Measurements from ENCODE around the gene IGDCC3. TPM values are rescaled to one million over a fixed set of nuclear protein-coding genes. Genes with fewer than 3 reads are reported as not detected.

The IGDCC3 gene
- total and polyA plus RNA-seq, 10 donors, result 0.03 to 0.34 (median 0.03) TPM; not detected in 7

DNA sequence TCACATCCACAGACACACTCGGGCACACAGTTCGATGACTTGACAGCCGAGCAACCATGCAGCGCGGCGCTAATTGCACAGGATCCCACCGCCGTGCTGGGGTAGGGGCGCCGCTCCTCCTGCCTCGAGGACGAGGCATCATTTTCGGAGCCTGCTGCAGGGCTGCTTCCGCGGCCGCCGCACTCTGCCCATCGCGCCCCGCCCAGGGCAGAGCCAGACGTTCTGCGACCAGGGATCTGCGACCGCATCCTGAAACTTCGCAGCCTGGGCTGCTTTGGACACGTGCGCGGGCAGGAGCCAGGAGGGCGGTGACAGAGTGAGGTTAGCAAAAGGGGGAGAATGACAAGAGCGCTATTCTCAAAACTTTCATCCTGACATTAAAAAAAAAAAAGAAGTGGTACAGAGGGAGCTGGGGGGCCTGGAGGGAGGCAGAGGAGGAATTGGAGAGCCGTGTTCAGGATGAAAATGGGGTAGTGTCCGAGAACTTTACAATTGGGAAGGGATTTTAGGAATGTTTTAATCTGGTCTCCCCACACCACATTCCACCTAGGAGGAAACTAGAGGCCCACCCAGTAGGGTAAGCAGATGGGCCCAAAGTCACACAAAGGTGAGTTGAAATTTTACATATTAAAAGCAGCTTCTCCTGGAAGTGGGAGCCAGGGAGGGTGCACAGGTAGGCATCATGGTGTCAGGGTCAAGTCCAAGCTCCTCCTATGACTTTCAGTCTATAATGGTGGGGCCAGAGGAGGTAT, 15.9 kb downstream of the IGDCC3 start:
- no peak overlapping the region for H3K4me3 ChIP-seq
- H3K27me3 ChIP-seq (replicated peaks in 1 of 7), result peaks cover 0 to 70% (median 10%) of the 10 kb centered on the region in 7 donors
- 51 to 76% (median 65%) methylated on average over 23 to 32 of the region's 32 CpGs for WGBS, 5 donors
- no peaks in the 10 kb centered on the region for H3K4me1 ChIP-seq
- peak; percentile 57 for DNase-seq
- TF ChIP-seq, protein P1, sequence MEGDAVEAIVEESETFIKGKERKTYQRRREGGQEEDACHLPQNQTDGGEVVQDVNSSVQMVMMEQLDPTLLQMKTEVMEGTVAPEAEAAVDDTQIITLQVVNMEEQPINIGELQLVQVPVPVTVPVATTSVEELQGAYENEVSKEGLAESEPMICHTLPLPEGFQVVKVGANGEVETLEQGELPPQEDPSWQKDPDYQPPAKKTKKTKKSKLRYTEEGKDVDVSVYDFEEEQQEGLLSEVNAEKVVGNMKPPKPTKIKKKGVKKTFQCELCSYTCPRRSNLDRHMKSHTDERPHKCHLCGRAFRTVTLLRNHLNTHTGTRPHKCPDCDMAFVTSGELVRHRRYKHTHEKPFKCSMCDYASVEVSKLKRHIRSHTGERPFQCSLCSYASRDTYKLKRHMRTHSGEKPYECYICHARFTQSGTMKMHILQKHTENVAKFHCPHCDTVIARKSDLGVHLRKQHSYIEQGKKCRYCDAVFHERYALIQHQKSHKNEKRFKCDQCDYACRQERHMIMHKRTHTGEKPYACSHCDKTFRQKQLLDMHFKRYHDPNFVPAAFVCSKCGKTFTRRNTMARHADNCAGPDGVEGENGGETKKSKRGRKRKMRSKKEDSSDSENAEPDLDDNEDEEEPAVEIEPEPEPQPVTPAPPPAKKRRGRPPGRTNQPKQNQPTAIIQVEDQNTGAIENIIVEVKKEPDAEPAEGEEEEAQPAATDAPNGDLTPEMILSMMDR (IDR thresholded peaks at IDR 0.05 in 8 of 11, conservative IDR thresholded peaks at IDR 0.05 in 3 of 11), result no peak
- TF ChIP-seq POLR2AphosphoS5 (IDR thresholded peaks at IDR 0.05) (no peak), POLR2A (IDR thresholded peaks at IDR 0.05) (no peak)
- H3K9me3 ChIP-seq, result no peaks in the 10 kb centered on the region
- intact Hi-C loops (cut with DNase I; ENCODE audit: low total_unique reads), result no loop called here
- no peak overlapping the region for H3K27ac ChIP-seq
- H3K36me3 ChIP-seq, result no peaks in the 10 kb centered on the region

DNA sequence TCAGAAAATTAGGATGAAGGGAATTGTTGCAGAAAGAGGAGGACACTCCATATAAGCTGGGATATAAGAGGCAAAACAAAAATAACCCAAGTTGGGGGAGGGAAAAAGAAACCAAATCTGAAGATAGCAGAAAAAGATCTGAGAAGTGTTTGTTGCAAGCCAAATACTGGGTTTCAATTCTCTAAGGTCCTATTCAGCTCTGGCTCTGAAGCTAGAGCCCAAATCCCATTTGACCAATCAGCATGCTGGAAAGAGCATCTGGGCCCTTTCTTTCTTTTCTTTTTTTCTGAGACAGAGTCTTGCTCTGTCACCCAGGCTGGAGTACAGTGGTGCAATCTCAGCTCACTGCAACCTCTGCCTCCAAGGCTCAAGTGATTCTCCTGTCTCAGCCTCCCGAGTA, 17.3 kb downstream of the IGDCC3 start:
- Histone ChIP-seq H3K27ac (no peak overlapping the region), H3K36me3 (no peaks in the 10 kb centered on the region), H3K4me1 (peaks cover 0 to 8% (median 6%) of the 10 kb centered on the region in 6 donors), H3K9me3 (no peaks in the 10 kb centered on the region), H3K4me3 (no peak overlapping the region), H3K27me3 (replicated peaks in 1 of 7) (peaks cover 0 to 83% (median 19%) of the 10 kb centered on the region in 7 donors)
- no peak for DNase-seq
- WGBS, 5 donors, result 80 to 100% (median 84%) methylated on average over 1 of the region's 1 CpG
- intact Hi-C loops (cut with DNase I; ENCODE audit: low total_unique reads), result no loop called here
- TF ChIP-seq POLR2A (IDR thresholded peaks at IDR 0.05) (no peak), POLR2AphosphoS5 (IDR thresholded peaks at IDR 0.05) (no peak)
- TF ChIP-seq, protein P1 (IDR thresholded peaks at IDR 0.05 in 8 of 11, conservative IDR thresholded peaks at IDR 0.05 in 3 of 11), result no peak

DNA sequence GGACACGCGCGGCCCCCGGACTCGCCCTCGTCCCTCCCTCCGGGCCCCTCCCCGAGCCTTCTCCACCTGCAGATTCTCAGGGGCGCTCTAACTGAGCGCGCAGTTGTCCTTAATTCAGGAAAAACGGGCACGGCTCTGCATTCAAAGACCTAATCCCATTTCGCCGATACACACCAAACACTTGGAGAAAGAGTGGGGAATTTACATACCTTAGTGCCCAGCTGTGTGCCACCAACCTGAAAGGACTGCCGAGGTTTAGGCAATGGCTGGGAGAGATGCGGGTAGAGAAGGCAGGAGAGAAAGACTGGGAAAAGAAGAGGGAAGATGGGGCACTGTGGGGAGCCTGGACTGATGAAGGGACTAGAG, 21.8 kb downstream of the IGDCC3 start:
- peaks cover 0 to 14% (median 8%) of the 10 kb centered on the region in 6 donors for H3K4me1 ChIP-seq
- peaks cover 0 to 29% (median 17%) of the 10 kb centered on the region in 8 donors for H3K9me3 ChIP-seq
- H3K27me3 ChIP-seq (replicated peaks in 1 of 7), result peaks cover 0 to 78% (median 31%) of the 10 kb centered on the region in 7 donors
- TF ChIP-seq, protein P1 (IDR thresholded peaks at IDR 0.05 in 8 of 11, conservative IDR thresholded peaks at IDR 0.05 in 3 of 11), result no peak
- no peak for TF ChIP-seq POLR2A (IDR thresholded peaks at IDR 0.05)
- no peak for TF ChIP-seq POLR2AphosphoS5 (IDR thresholded peaks at IDR 0.05)
- WGBS, 5 donors, result 17 to 28% (median 19%) methylated on average over 11 to 17 of the region's 17 CpGs
- H3K4me3 ChIP-seq, result peak overlapping the region in 7 of 8 donors; percentile 10 to 64 (median 33)
- intact Hi-C loops (cut with DNase I; ENCODE audit: low total_unique reads), result no loop called here
- DNase-seq, result no peak
- no peak overlapping the region for H3K27ac ChIP-seq
- no peaks in the 10 kb centered on the region for H3K36me3 ChIP-seq

DNA sequence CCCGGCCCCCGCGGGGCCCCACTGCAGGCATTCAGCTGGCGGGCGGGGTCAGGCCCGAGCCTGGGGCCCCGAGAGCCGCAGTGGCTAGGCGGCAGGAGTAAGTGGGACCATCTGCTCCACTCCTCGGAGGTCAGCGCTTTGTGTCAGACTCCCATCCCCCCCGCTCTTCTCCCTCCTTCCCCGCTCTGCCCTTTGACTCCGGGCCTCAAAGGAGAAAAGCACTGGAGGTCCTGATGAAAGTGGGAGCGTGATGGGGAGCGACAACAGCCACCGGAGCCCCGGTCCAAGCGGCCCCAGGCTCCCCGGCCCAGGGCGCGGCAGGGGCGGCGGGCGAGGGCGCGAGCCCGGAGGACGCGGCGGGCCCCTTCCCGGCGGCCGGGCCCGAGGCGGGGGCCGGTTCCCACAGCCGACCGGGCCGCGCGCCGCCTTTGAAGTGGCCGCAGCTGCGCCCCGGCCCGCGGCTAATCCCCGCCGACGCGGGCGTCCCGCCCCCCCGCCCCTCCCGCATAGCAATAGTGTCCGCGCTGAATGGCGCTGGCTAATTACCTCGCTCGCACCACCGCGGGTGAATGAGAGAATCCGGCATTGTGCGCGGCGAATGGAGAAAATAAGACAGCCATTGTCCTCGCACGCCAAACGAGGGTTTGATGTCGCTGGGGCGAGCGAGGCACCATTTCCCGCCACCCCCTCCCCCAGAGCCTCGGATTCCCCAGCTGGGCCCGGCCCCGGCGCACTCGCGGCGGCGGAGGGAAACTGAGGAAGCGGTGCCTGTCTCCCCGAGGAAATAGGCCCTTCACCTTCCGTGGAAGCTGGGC, 22.4 kb downstream of the IGDCC3 start:
- Histone ChIP-seq H3K27ac (no peak overlapping the region), H3K4me3 (peak overlapping the region in 7 of 8 donors; percentile 10 to 64 (median 33)), H3K36me3 (no peaks in the 10 kb centered on the region), H3K9me3 (peaks cover 0 to 32% (median 17%) of the 10 kb centered on the region in 8 donors), H3K27me3 (replicated peaks in 1 of 7) (peaks cover 0 to 78% (median 31%) of the 10 kb centered on the region in 7 donors), H3K4me1 (peaks cover 0 to 14% (median 8%) of the 10 kb centered on the region in 6 donors)
- peak; percentile 18 for DNase-seq
- TF ChIP-seq POLR2AphosphoS5 (IDR thresholded peaks at IDR 0.05) (no peak), POLR2A (IDR thresholded peaks at IDR 0.05) (no peak)
- TF ChIP-seq, protein P1 (IDR thresholded peaks at IDR 0.05 in 8 of 11, conservative IDR thresholded peaks at IDR 0.05 in 3 of 11), result no peak
- intact Hi-C loops (cut with DNase I; ENCODE audit: low total_unique reads), result no loop called here
- 7 to 8% (median 7%) methylated on average over 37 to 85 of the region's 85 CpGs for WGBS, 5 donors
